K562 (cell line): Measurements from ENCODE around the gene KCND2. TPM values are rescaled to one million over a fixed set of nuclear protein-coding genes. Genes with fewer than 3 reads are reported as not detected.

Experiments
- ATAC-seq: fragments of 200-7000 bp; cut with Tn5 transposase; 3 replicates; pipeline ENCODE4 v1.9.1; 2020; ENCODE audit warnings: moderate library complexity
- BruUV-seq: library from RNA; stranded (reverse); fragments of 400-500 nt; replicated peaks from 2 replicates; lab custom pipeline; 2021; lab: Mats Ljungman, UMichigan
- CTCF ChIA-PET: fragments of 300-600 bp; formaldehyde crosslinking; extraction: SDS; loops from one replicate; lab custom pipeline; 2021; ENCODE audit warnings: low intra/inter-chr PET ratio; lab: Yijun Ruan, JAX
- POLR2A ChIA-PET: fragments of 300-600, 350-650 bp; sonication (Branson Sonifier 250); formaldehyde crosslinking; extraction: SDS; loops from one replicate; lab custom pipeline; 2021; ENCODE audit warnings: antibody characterized with exemption, inconsistent platforms; lab: Yijun Ruan, JAX
- DNase-seq, 4 experiments: peaks; one replicate each; pipeline versions ENCODE4 v3.0.0 to v3.0.0-alpha.2; 2011 to 2018; ENCODE audit warnings: low spot score in 3 of 4, mixed read lengths in 3 of 4; ENCODE audit errors: extremely low read depth in 1 of 4
- FAIRE-seq: peaks from 2 replicates; lab custom pipeline; 2011; peaks lifted over from hg19 to GRCh38; lab: Jason Lieb, UNC
- H2AFZ ChIP-seq: 2 replicates; pipeline ENCODE4 v1.6.0; 2011; ENCODE audit warnings: low read depth, low read length, control low read depth, inconsistent platforms
- H3K27ac ChIP-seq: fragments of 200-600 bp; 3 replicates; pipeline ENCODE4 v1.8.0; 2011; ENCODE audit warnings: low read depth, mild to moderate bottlenecking, control low read depth, inconsistent platforms, low read length, moderate library complexity, mixed read lengths; ENCODE audit errors: extremely low read depth
- H3K27me3 ChIP-seq, 2 experiments: fragments of 300-600 bp in 1 of 2; 2 replicates in 1 of 2; 3 replicates in 1 of 2; pipeline versions ENCODE4 v1.6.0 to v1.8.0; 2011; ENCODE audit warnings: inconsistent platforms in 2 of 2, low read length in 2 of 2, mild to moderate bottlenecking in 1 of 2, mixed read lengths in 1 of 2, moderate library complexity in 1 of 2; ENCODE audit not compliant: control insufficient read depth in 2 of 2, insufficient read depth in 2 of 2
- H3K36me3 ChIP-seq: fragments of 300-600 bp; 3 replicates; pipeline ENCODE4 v1.8.0; 2011; ENCODE audit warnings: mild to moderate bottlenecking, low read length, inconsistent platforms; ENCODE audit not compliant: control insufficient read depth, insufficient read depth
- H3K4me1 ChIP-seq, 2 experiments: fragments of 200-600 bp in 1 of 2; replicated peaks in 1 of 2; 2 replicates in 1 of 2; 3 replicates in 1 of 2; pipeline versions ENCODE4 v1.5.1 to v1.8.0; 2011; ENCODE audit warnings: inconsistent platforms in 2 of 2, low read length in 2 of 2, mild to moderate bottlenecking in 1 of 2, mixed read lengths in 1 of 2, moderate library complexity in 1 of 2; ENCODE audit not compliant: control insufficient read depth in 2 of 2, insufficient read depth in 2 of 2
- H3K4me2 ChIP-seq: 2 replicates; pipeline ENCODE4 v1.6.1; 2011; ENCODE audit warnings: low read length, control low read depth, inconsistent platforms, mixed read lengths; ENCODE audit not compliant: insufficient read depth
- H3K4me3 ChIP-seq: fragments of 200-600 bp; sonication (generic), shearing (Covaris generic); 2 replicates; pipeline ENCODE4 v1.5.1; 2016; ENCODE audit warnings: control low read depth, inconsistent platforms
- H3K79me2 ChIP-seq: fragments of 200-600 bp; 3 replicates; pipeline ENCODE4 v1.8.0; 2011; ENCODE audit warnings: low read length, inconsistent platforms; ENCODE audit not compliant: control insufficient read depth, insufficient read depth
- H3K9ac ChIP-seq, 2 experiments: 2 replicates each; pipeline versions ENCODE4 v1.6.0 to v1.6.1; 2011; ENCODE audit warnings: low read depth in 2 of 2, low read length in 2 of 2, control low read depth in 1 of 2, inconsistent platforms in 1 of 2, mild to moderate bottlenecking in 1 of 2, mixed read lengths in 1 of 2; ENCODE audit not compliant: insufficient read depth in 1 of 2
- H3K9me1 ChIP-seq: one replicate; pipeline ENCODE4 v1.6.0; 2011; ENCODE audit warnings: inconsistent platforms, mild to moderate bottlenecking, low read length, moderate library complexity; ENCODE audit not compliant: control insufficient read depth, insufficient read depth
- H3K9me3 ChIP-seq: replicated peaks from 2 replicates; pipeline ENCODE4 v1.5.1; 2011; ENCODE audit warnings: low read depth, low read length, inconsistent platforms; ENCODE audit not compliant: control insufficient read depth, insufficient read depth
- H4K20me1 ChIP-seq: replicated peaks from 2 replicates; pipeline ENCODE4 v1.6.1; 2011; ENCODE audit warnings: low read length, inconsistent platforms, mixed read lengths; ENCODE audit not compliant: control insufficient read depth, insufficient read depth
- BDP1 ChIP-seq: IDR thresholded peaks from 3 replicates; pipeline ENCODE4 v1.6.1; 2011; ENCODE audit not compliant: insufficient read length, insufficient read depth
- ETS2 ChIP-seq: IDR thresholded peaks from 2 replicates; pipeline ENCODE4 v1.6.1; 2016; ENCODE audit warnings: borderline replicate concordance, missing genetic modification characterization, mild to moderate bottlenecking, moderate library complexity, missing compliant biosample characterization; ENCODE audit not compliant: poor library complexity, severe bottlenecking
- HIVEP1 ChIP-seq: fragments of 250-450 bp; sonication (Bioruptor Pico); IDR thresholded peaks from 2 replicates; pipeline ENCODE4 v1.4.0; 2020; ENCODE audit warnings: mild to moderate bottlenecking
- MIER1 ChIP-seq: fragments of 450-650 bp; IDR thresholded peaks from 2 replicates; pipeline ENCODE4 v1.6.1; 2016; ENCODE audit warnings: antibody characterized with exemption, mild to moderate bottlenecking, low read depth
- NFE2L1 ChIP-seq: fragments of 450-650 bp; IDR thresholded peaks from 2 replicates; pipeline ENCODE4 v1.6.1; 2016; ENCODE audit warnings: missing genetic modification characterization, low read depth, mild to moderate bottlenecking, missing compliant biosample characterization, moderate library complexity, borderline replicate concordance
- TGIF2 ChIP-seq: sonication (generic); formaldehyde crosslinking; IDR thresholded peaks from 2 replicates; pipeline ENCODE4 v1.8.1; 2022; ENCODE audit warnings: mild to moderate bottlenecking, missing genetic modification reagents, moderate library complexity
- ZNF507 ChIP-seq: conservative IDR thresholded peaks from 2 replicates; pipeline ENCODE4 v1.6.1; 2017; ENCODE audit warnings: missing genetic modification characterization, missing compliant biosample characterization
- WGBS: fragments of 100-300 bp; shearing (Covaris generic); methylation state at CpG from one replicate; pipeline ENCODE4 v1.1.6; 2016; ENCODE audit warnings: low coverage, mixed read lengths; ENCODE audit not compliant: insufficient coverage; ENCODE audit errors: missing lambda C conversion rate; 5-methylcytosine and 5-hydroxymethylcytosine counted together
- in situ Hi-C: fragments of 300-500 bp; cut with MboI; formaldehyde crosslinking; loops from 4 replicates; pipeline ENCODE4 v1.15.0; 2018; ENCODE audit warnings: inconsistent platforms, mixed read lengths
- intact Hi-C: fragments of 100-400 bp; cut with micrococcal nuclease; formaldehyde crosslinking; loops from 2 replicates; pipeline ENCODE4 v1.14.2; 2022
- polyA plus RNA-seq, 8 experiments: library from polyadenylated mRNA; depleted of rRNA in 4 of 8; stranded (reverse) in 5 of 8; unstranded in 3 of 8; fragments of >200 nt; fragmentation: Nextera tagmentation in 2 of 8; fragmentation: Illumina TruSeq in 1 of 8; extraction: Ambion mirVana in 2 of 8; extraction: Trizol in 1 of 8; gene quantifications; 2 replicates each; pipeline versions ENCODE4 v1.2.1 to v1.2.3, GENCODE V29; 2011 to 2014; ENCODE audit warnings: inconsistent platforms in 1 of 8, missing spikeins in 1 of 8
- total RNA-seq, 7 experiments: library from RNA; depleted of rRNA in 6 of 7; stranded (reverse); fragments of >200 nt in 6 of 7; fragmentation: Illumina TruSeq in 2 of 7; extraction: Trizol in 2 of 7; gene quantifications; 2 replicates each; pipeline versions ENCODE4 v1.2.1 to v1.2.3, GENCODE V29; 2011 to 2021; ENCODE audit warnings: low replicate concordance in 1 of 7

The KCND2 gene
- total and polyA plus RNA-seq, 9 of the 15 experiments (the other 6 are each of a cell fraction or from before 2014, with no cell fraction given) = 0.03 to 0.12 TPM; not detected in 7

GRCh38 chr7:120412139-120413050, 139.4 kb downstream of the KCND2 start:
- TF ChIP-seq MIER1 = no peak
- no peak for TF ChIP-seq HIVEP1 (CRISPR knock-in tag)
- TF ChIP-seq ZNF507 = no peak
- TF ChIP-seq ETS2 = no peak
- no peak for TF ChIP-seq NFE2L1 (tag)
- TF ChIP-seq BDP1 = no peak
- no peak for TF ChIP-seq TGIF2 (CRISPR knock-in tag)
- H3K4me3 ChIP-seq = no peak overlapping the region
- H3K9me3 ChIP-seq = no peaks in the 10 kb centered on the region
- no peak overlapping the region for H3K4me2 ChIP-seq
- intact Hi-C loops = no loop called here
- no TSS peak for BruUV-seq
- H2AFZ ChIP-seq = no peak overlapping the region
- 0% methylated on average over 2 of the region's 2 CpGs for WGBS
- H3K36me3 ChIP-seq = no peaks in the 10 kb centered on the region
- H3K27ac ChIP-seq = no peak overlapping the region
- in situ Hi-C loops = no loop called here
- ChIA-PET CTCF (no interaction called here), POLR2A (no interaction called here)
- no peaks in the 10 kb centered on the region for H3K9me1 ChIP-seq
- no peaks in the 10 kb centered on the region for H4K20me1 ChIP-seq
- no peaks in the 10 kb centered on the region for H3K4me1 ChIP-seq
- no peaks in the 10 kb centered on the region for H3K79me2 ChIP-seq
- no peak overlapping the region for H3K9ac ChIP-seq
- DNase-seq = no peak
- ATAC-seq = no peak
- FAIRE-seq = no peak
- no peaks in the 10 kb centered on the region for H3K27me3 ChIP-seq
